ENCODE measurements around the gene MLPH.

MLPH gene

GRCh38 chr2:237497009-237497837, 10.2 kb downstream of the MLPH start:
- no peak for DNase-seq (ENCODE audit: low read depth, low spot score)

- DNase-seq (ENCODE audit: low read depth, low spot score): no peak
Measured at GRCh38 chr2:237497838-237498186, 10.8 kb downstream of the MLPH start.

- no peak for DNase-seq (ENCODE audit: low read depth, low spot score)
Measured at GRCh38 chr2:237498341-237498740, 11.3 kb downstream of the MLPH start.

- peak; percentile 95 for DNase-seq (ENCODE audit: low read depth, low spot score)
Measured at GRCh38 chr2:237500681-237501424, 13.8 kb downstream of the MLPH start.

GRCh38 chr2:237501892-237502513, 15.0 kb downstream of the MLPH start:
- peak; percentile 36 for DNase-seq (ENCODE audit: low read depth, low spot score)

- DNase-seq (ENCODE audit: low read depth, low spot score): no peak
Measured at GRCh38 chr2:237503201-237503600, 16.1 kb downstream of the MLPH start.

- no peak for DNase-seq (ENCODE audit: low read depth, low spot score)
Measured at GRCh38 chr2:237505188-237505939, 18.3 kb downstream of the MLPH start.

- DNase-seq (ENCODE audit: low read depth, low spot score): no peak
Measured at GRCh38 chr2:237507512-237507911, 20.5 kb downstream of the MLPH start.

- no peak for DNase-seq (ENCODE audit: low read depth, low spot score)
Measured at GRCh38 chr2:237508361-237508760, 21.3 kb downstream of the MLPH start.

GRCh38 chr2:237509151-237509550, 22.1 kb downstream of the MLPH start:
- DNase-seq (ENCODE audit: low read depth, low spot score): no peak

GRCh38 chr2:237509905-237510304, 22.9 kb downstream of the MLPH start:
- no peak for DNase-seq (ENCODE audit: low read depth, low spot score)

GRCh38 chr2:237510502-237511217, 23.6 kb downstream of the MLPH start:
- no peak for DNase-seq (ENCODE audit: low read depth, low spot score)

GRCh38 chr2:237511433-237511832, 24.4 kb downstream of the MLPH start:
- no peak for DNase-seq (ENCODE audit: low read depth, low spot score)

- DNase-seq (ENCODE audit: low read depth, low spot score): no peak
Measured at GRCh38 chr2:237511885-237512405, 24.9 kb downstream of the MLPH start.

- peak; percentile 94 for DNase-seq (ENCODE audit: low read depth, low spot score)
Measured at GRCh38 chr2:237512774-237513466, 25.9 kb downstream of the MLPH start.

- no peak for DNase-seq (ENCODE audit: low read depth, low spot score)
Measured at GRCh38 chr2:237513693-237514092, 26.6 kb downstream of the MLPH start.

- DNase-seq (ENCODE audit: low read depth, low spot score): no peak
Measured at GRCh38 chr2:237514474-237515130, 27.6 kb downstream of the MLPH start.

- DNase-seq (ENCODE audit: low read depth, low spot score): no peak
Measured at GRCh38 chr2:237515166-237515565, 28.1 kb downstream of the MLPH start.

GRCh38 chr2:237515621-237516275, 28.7 kb downstream of the MLPH start:
- no peak for DNase-seq (ENCODE audit: low read depth, low spot score)
